ENCODE data around the gene BLTP3A.

Gene BLTP3A

GRCh38 chr6:34819571-34820480 is 27.9 kb downstream of the BLTP3A start:
- peaks cover 33% of the 10 kb centered on the region for H3K4me1 Mint-ChIP-seq (ENCODE audit: low read depth)
- H3K27ac Mint-ChIP-seq = peak overlapping the region; percentile 91
- H3K27me3 Mint-ChIP-seq = no peaks in the 10 kb centered on the region
- H3K9me3 Mint-ChIP-seq = no peaks in the 10 kb centered on the region
- intact Hi-C loops (cut with micrococcal nuclease) = loop anchor here (1.0 to 2.0 kb wide), 2 partner anchors 27 to 46 kb away; partner anchors contain the start of gene BLTP3A
- peaks cover 35% of the 10 kb centered on the region for H3K36me3 Mint-ChIP-seq (ENCODE audit: low read depth)
- peak overlapping the region; percentile 11 for H3K4me3 Mint-ChIP-seq

GRCh38 chr6:34829137-34829536 is 37.3 kb downstream of the BLTP3A start:
- Mint-ChIP-seq H3K27me3 (no peaks in the 10 kb centered on the region), H3K27ac (no peak overlapping the region)

GRCh38 chr6:34832942-34833341 is 41.1 kb downstream of the BLTP3A start:
- H3K27ac Mint-ChIP-seq = no peak overlapping the region
- no peaks in the 10 kb centered on the region for H3K27me3 Mint-ChIP-seq
- no peaks in the 10 kb centered on the region for H3K9me3 Mint-ChIP-seq
- intact Hi-C loops (cut with micrococcal nuclease) = no loop called here
- peaks cover 23% of the 10 kb centered on the region for H3K4me1 Mint-ChIP-seq (ENCODE audit: low read depth)
- no peak overlapping the region for H3K4me3 Mint-ChIP-seq
- H3K36me3 Mint-ChIP-seq (ENCODE audit: low read depth) = peaks cover 82% of the 10 kb centered on the region

More at GRCh38 chr6:34829137-34829536, 37.3 kb downstream of the BLTP3A start:
- peaks cover 85% of the 10 kb centered on the region for H3K36me3 Mint-ChIP-seq (ENCODE audit: low read depth)
- peaks cover under 1% of the 10 kb centered on the region for H3K4me1 Mint-ChIP-seq (ENCODE audit: low read depth)
- no peaks in the 10 kb centered on the region for H3K9me3 Mint-ChIP-seq
- no peak overlapping the region for H3K4me3 Mint-ChIP-seq
- intact Hi-C loops (cut with micrococcal nuclease) = no loop called here

- H3K27me3 Mint-ChIP-seq = no peaks in the 10 kb centered on the region
- no peaks in the 10 kb centered on the region for H3K9me3 Mint-ChIP-seq
- peak overlapping the region; percentile 52 for H3K27ac Mint-ChIP-seq
- no peak overlapping the region for H3K4me3 Mint-ChIP-seq
- peaks cover 23% of the 10 kb centered on the region for H3K4me1 Mint-ChIP-seq (ENCODE audit: low read depth)
- H3K36me3 Mint-ChIP-seq (ENCODE audit: low read depth) = peaks cover 86% of the 10 kb centered on the region
- intact Hi-C loops (cut with micrococcal nuclease) = no loop called here
These were observed 43.1 kb downstream of the BLTP3A start for GRCh38 chr6:34834789-34835518.

GRCh38 chr6:34836008-34836407 is 44.1 kb downstream of the BLTP3A start:
- Mint-ChIP-seq H3K4me3 (no peak overlapping the region), H3K4me1 (ENCODE audit: low read depth) (peaks cover 23% of the 10 kb centered on the region), H3K27me3 (no peaks in the 10 kb centered on the region), H3K36me3 (ENCODE audit: low read depth) (peaks cover 84% of the 10 kb centered on the region), H3K27ac (peak overlapping the region; percentile 52), H3K9me3 (no peaks in the 10 kb centered on the region)
- intact Hi-C loops (cut with micrococcal nuclease) = no loop called here

- H3K36me3 Mint-ChIP-seq (ENCODE audit: low read depth) = peaks cover 85% of the 10 kb centered on the region
- no peaks in the 10 kb centered on the region for H3K27me3 Mint-ChIP-seq
- peaks cover 23% of the 10 kb centered on the region for H3K4me1 Mint-ChIP-seq (ENCODE audit: low read depth)
- intact Hi-C loops (cut with micrococcal nuclease) = no loop called here
- H3K9me3 Mint-ChIP-seq = no peaks in the 10 kb centered on the region
- no peak overlapping the region for H3K4me3 Mint-ChIP-seq
- H3K27ac Mint-ChIP-seq = peak overlapping the region; percentile 52
These were observed 44.6 kb downstream of the BLTP3A start for GRCh38 chr6:34836451-34836850.

GRCh38 chr6:34837528-34837927 is 45.6 kb downstream of the BLTP3A start:
- Mint-ChIP-seq H3K27ac (no peak overlapping the region), H3K9me3 (no peaks in the 10 kb centered on the region), H3K4me1 (ENCODE audit: low read depth) (peaks cover 23% of the 10 kb centered on the region), H3K27me3 (no peaks in the 10 kb centered on the region), H3K4me3 (no peak overlapping the region), H3K36me3 (ENCODE audit: low read depth) (peaks cover 78% of the 10 kb centered on the region)
- intact Hi-C loops (cut with micrococcal nuclease) = no loop called here

- Mint-ChIP-seq H3K27me3 (no peaks in the 10 kb centered on the region), H3K4me1 (ENCODE audit: low read depth) (peaks cover 16% of the 10 kb centered on the region), H3K9me3 (no peaks in the 10 kb centered on the region), H3K36me3 (ENCODE audit: low read depth) (peaks cover 66% of the 10 kb centered on the region), H3K27ac (no peak overlapping the region), H3K4me3 (no peak overlapping the region)
- intact Hi-C loops (cut with micrococcal nuclease) = no loop called here
These were observed 47.9 kb downstream of the BLTP3A start for GRCh38 chr6:34839666-34840352.
